Lower leg skin (tissue), 4 donors: ENCODE data around the gene NUCKS1. TPM values are rescaled to one million over a fixed set of nuclear protein-coding genes. Genes with fewer than 3 reads are reported as not detected.

Experiments
- DNase-seq, 2 donors: peaks; one replicate each; pipeline ENCODE4 v3.0.0-alpha.2; 2019; ENCODE audit warnings: low spot score in 2 of 2
- H3K4me3 ChIP-seq: fragments of 200-600 bp; sonication (generic); 2 replicates; pipeline ENCODE4 v1.5.1; 2017; ENCODE audit warnings: mild to moderate bottlenecking, low read depth; ENCODE audit not compliant: poor library complexity, severe bottlenecking
- POLR2A ChIP-seq, 2 donors: fragments of 450-650 bp; IDR thresholded peaks; one replicate each; pipeline ENCODE4 v1.6.1; 2016 to 2017; ENCODE audit warnings: antibody characterized with exemption in 2 of 2, mild to moderate bottlenecking in 1 of 2, moderate library complexity in 1 of 2
- WGBS, 2 donors: methylation state at CpG; one replicate each; pipeline ENCODE4 v1.1.5; 2018; 5-methylcytosine and 5-hydroxymethylcytosine counted together
- intact Hi-C: fragments of 100-400 bp; cut with DNase I; formaldehyde crosslinking; loops from one replicate; pipeline ENCODE4 v1.15.0; 2023; ENCODE audit warnings: low total_unique reads
- total RNA-seq, 4 donors: library from RNA; depleted of rRNA; stranded (reverse); fragments of >200 nt; gene quantifications; one replicate each; pipeline ENCODE4 v1.1.0, GENCODE V29; 2016
- TF ChIP-seq, protein P1 (sequence below), 3 donors: fragments of 450-650 bp; IDR thresholded peaks; one replicate each; pipeline ENCODE4 v1.5.1; 2016; ENCODE audit warnings: antibody characterized with exemption in 3 of 3, mild to moderate bottlenecking in 3 of 3, moderate library complexity in 2 of 3

The NUCKS1 gene
- total RNA-seq, 4 donors from 2014 or later, result 49.5 to 143 (median 66.0) TPM

- TF ChIP-seq POLR2A (IDR thresholded peaks at IDR 0.05), result no peak
- TF ChIP-seq, protein P1, sequence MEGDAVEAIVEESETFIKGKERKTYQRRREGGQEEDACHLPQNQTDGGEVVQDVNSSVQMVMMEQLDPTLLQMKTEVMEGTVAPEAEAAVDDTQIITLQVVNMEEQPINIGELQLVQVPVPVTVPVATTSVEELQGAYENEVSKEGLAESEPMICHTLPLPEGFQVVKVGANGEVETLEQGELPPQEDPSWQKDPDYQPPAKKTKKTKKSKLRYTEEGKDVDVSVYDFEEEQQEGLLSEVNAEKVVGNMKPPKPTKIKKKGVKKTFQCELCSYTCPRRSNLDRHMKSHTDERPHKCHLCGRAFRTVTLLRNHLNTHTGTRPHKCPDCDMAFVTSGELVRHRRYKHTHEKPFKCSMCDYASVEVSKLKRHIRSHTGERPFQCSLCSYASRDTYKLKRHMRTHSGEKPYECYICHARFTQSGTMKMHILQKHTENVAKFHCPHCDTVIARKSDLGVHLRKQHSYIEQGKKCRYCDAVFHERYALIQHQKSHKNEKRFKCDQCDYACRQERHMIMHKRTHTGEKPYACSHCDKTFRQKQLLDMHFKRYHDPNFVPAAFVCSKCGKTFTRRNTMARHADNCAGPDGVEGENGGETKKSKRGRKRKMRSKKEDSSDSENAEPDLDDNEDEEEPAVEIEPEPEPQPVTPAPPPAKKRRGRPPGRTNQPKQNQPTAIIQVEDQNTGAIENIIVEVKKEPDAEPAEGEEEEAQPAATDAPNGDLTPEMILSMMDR (IDR thresholded peaks at IDR 0.05), result no peak
- no peak for DNase-seq
- no peak overlapping the region for H3K4me3 ChIP-seq
- intact Hi-C loops, result no loop called here
- 65% methylated on average over 3 of the region's 3 CpGs for WGBS, 2 donors
Measured at GRCh38 chr1:205767248-205767647, 17.3 kb upstream of the NUCKS1 start.

DNA sequence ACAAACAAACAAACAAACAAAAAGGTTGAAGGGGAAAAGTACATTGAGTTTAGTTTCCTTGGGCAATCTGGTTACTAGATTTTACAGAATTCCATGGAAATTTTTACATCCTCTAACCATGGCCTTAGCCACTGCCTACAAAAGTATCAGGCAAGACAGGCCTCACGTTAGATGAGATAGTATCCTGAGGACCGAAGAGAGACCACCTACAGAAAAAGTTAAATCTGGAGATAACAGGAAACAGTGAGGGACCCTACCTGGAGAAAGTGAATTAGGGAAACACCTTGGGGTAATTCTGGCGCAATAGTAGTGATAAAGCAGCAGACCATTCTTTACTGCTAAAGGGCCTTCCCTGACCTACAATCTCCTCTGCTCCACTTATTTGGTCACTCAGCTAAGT, 16.6 kb upstream of the NUCKS1 start:
- intact Hi-C loops, result no loop called here
- WGBS, 2 donors, result 78 to 92% methylated on average over 3 of the region's 3 CpGs
- TF ChIP-seq, protein P1 (IDR thresholded peaks at IDR 0.05), result no peak
- TF ChIP-seq POLR2A (IDR thresholded peaks at IDR 0.05), result no peak
- H3K4me3 ChIP-seq, result no peak overlapping the region
- DNase-seq, result no peak

- intact Hi-C loops, result no loop called here
- no peak for DNase-seq
- H3K4me3 ChIP-seq, result no peak overlapping the region
- 66 to 68% methylated on average over 5 of the region's 5 CpGs for WGBS, 2 donors
- no peak for TF ChIP-seq POLR2A (IDR thresholded peaks at IDR 0.05)
- TF ChIP-seq, protein P1 (IDR thresholded peaks at IDR 0.05), result no peak
Measured at GRCh38 chr1:205766038-205766437, 16.1 kb upstream of the NUCKS1 start.

DNA sequence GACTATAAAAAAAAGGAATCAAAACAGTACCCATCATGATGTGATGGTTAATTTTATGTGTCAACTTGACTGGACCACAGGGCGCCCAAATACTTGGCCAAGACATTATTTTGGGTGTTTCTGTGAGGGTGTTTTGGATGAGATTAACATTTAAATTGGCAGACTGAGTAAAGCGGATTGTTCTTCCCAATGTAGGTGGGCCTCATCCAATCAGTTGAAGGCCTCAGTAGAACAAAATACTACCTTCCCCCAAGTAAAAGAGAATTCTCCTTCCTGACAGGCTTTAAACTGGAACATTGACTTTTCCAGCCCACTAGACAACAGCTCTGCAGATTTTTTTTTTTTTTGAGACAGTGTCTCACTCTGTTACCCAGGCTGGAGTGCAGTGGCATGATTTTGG, 14.6 kb upstream of the NUCKS1 start:
- no peak overlapping the region for H3K4me3 ChIP-seq
- TF ChIP-seq POLR2A (IDR thresholded peaks at IDR 0.05), result no peak
- TF ChIP-seq, protein P1 (IDR thresholded peaks at IDR 0.05), result no peak
- no peak for DNase-seq
- 95 to 97% methylated on average over 2 of the region's 2 CpGs for WGBS, 2 donors
- intact Hi-C loops, result no loop called here

DNA sequence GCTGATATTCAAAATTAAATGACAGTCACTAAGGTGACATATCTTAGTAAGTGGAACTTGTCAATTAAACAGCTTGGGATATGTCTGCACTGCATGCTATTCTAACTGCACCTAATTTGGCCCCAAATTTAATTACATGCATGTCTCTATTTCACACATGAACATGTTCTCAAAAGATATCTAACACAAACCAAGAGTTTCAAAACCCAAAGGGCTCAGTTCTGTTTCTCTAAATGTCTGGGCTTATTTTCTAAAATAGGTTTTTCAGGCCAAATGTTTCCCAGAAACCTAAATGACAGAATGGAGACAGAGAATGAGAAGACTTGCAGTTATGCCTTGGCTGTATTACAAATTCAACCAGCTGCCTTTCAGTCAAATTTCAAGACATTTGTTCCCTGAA, 14.0 kb upstream of the NUCKS1 start:
- H3K4me3 ChIP-seq, result no peak overlapping the region
- TF ChIP-seq, protein P1 (IDR thresholded peaks at IDR 0.05), result no peak
- no peak for TF ChIP-seq POLR2A (IDR thresholded peaks at IDR 0.05)
- no peak for DNase-seq
- intact Hi-C loops, result no loop called here

GRCh38 chr1:205760606-205761005, 10.6 kb upstream of the NUCKS1 start:
- 84 to 91% methylated on average over 3 of the region's 3 CpGs for WGBS, 2 donors
- TF ChIP-seq, protein P1 (IDR thresholded peaks at IDR 0.05), result no peak
- TF ChIP-seq POLR2A (IDR thresholded peaks at IDR 0.05), result no peak
- DNase-seq, result no peak
- no peak overlapping the region for H3K4me3 ChIP-seq
- intact Hi-C loops, result no loop called here
